Measurements from ENCODE around the gene ZFAND4.

Gene ZFAND4

GRCh38 chr10:45569471-45569870 lies 103.1 kb downstream of the ZFAND4 start:
- Histone ChIP-seq H3F3A (ENCODE audit: insufficient read depth) (no peaks in the 10 kb centered on the region), H3K4me3 (ENCODE audit: insufficient read depth, low read length, poor library complexity, severe bottlenecking) (no peak overlapping the region), H4K20me1 (ENCODE audit: low read depth, low read length) (no peaks in the 10 kb centered on the region; the same call in 1 of the 2 replicates), H3K9ac (ENCODE audit: low read length) (no peak overlapping the region), H3K9me3 (ENCODE audit: insufficient read depth, low read length) (no peaks in the 10 kb centered on the region), H3K36me3 (ENCODE audit: low read length) (no peaks in the 10 kb centered on the region), H3K27ac (ENCODE audit: low read depth, low read length) (no peak overlapping the region), H2AFZ (ENCODE audit: low read depth, low read length, severe bottlenecking) (no peak overlapping the region), H3K79me2 (ENCODE audit: insufficient read depth, low read length) (no peaks in the 10 kb centered on the region), H3K4me2 (ENCODE audit: low read depth, low read length, poor library complexity, severe bottlenecking) (no peak overlapping the region), H3K27me3 (ENCODE audit: low read length) (no peaks in the 10 kb centered on the region), H3K9me2 (replicated peaks; ENCODE audit: insufficient read depth, low read length) (no peaks in the 10 kb centered on the region)
- TF ChIP-seq EZH2phosphoT487 (conservative IDR thresholded peaks at IDR 0.05; ENCODE audit: low read length) (no peak), CTCF (IDR thresholded peaks at IDR 0.05; ENCODE audit: insufficient read depth, low read length, poor library complexity, severe bottlenecking) (no peak)

GRCh38 chr10:45566415-45566814 lies 106.2 kb downstream of the ZFAND4 start:
- Histone ChIP-seq H3K4me3 (ENCODE audit: insufficient read depth, low read length, poor library complexity, severe bottlenecking) (no peak overlapping the region), H3K9ac (ENCODE audit: low read length) (no peak overlapping the region), H3K9me2 (replicated peaks; ENCODE audit: insufficient read depth, low read length) (no peaks in the 10 kb centered on the region), H3F3A (ENCODE audit: insufficient read depth) (no peaks in the 10 kb centered on the region), H3K9me3 (ENCODE audit: insufficient read depth, low read length) (no peaks in the 10 kb centered on the region), H2AFZ (ENCODE audit: low read depth, low read length, severe bottlenecking) (no peak overlapping the region), H3K79me2 (ENCODE audit: insufficient read depth, low read length) (no peaks in the 10 kb centered on the region), H3K27ac (ENCODE audit: low read depth, low read length) (no peak overlapping the region), H3K27me3 (ENCODE audit: low read length) (no peaks in the 10 kb centered on the region), H3K36me3 (ENCODE audit: low read length) (no peaks in the 10 kb centered on the region), H4K20me1 (ENCODE audit: low read depth, low read length) (no peaks in the 10 kb centered on the region; the same call in 1 of the 2 replicates), H3K4me2 (ENCODE audit: low read depth, low read length, poor library complexity, severe bottlenecking) (no peak overlapping the region)
- TF ChIP-seq EZH2phosphoT487 (conservative IDR thresholded peaks at IDR 0.05; ENCODE audit: low read length), result no peak
- no peak for TF ChIP-seq CTCF (IDR thresholded peaks at IDR 0.05; ENCODE audit: insufficient read depth, low read length, poor library complexity, severe bottlenecking)
